Vagina (tissue), 2 donors: ENCODE measurements around the gene CSNK2B. TPM values are rescaled to one million over a fixed set of nuclear protein-coding genes. Genes with fewer than 3 reads are reported as not detected.

Source experiments
- DNase-seq, 2 donors: peaks; one replicate each; pipeline ENCODE4 v3.0.0-alpha.2; 2017; ENCODE audit errors: extremely low spot score in 2 of 2
- H3K27ac ChIP-seq: fragments of 200-600 bp; sonication (generic); one replicate; pipeline ENCODE4 v1.5.1; 2019
- H3K27me3 ChIP-seq: fragments of 200-600 bp; sonication (generic); one replicate; pipeline ENCODE4 v1.5.1; 2019
- H3K36me3 ChIP-seq, 2 donors: fragments of 200-600 bp; sonication (generic); one replicate each; pipeline ENCODE4 v1.5.1; 2017 to 2019
- H3K4me1 ChIP-seq: fragments of 200-600 bp; sonication (generic); one replicate; pipeline ENCODE4 v1.5.1; 2019
- H3K4me3 ChIP-seq, 2 donors: fragments of 200-600 bp; sonication (generic); 1 replicate in 1 of 2; 2 replicates in 1 of 2; pipeline ENCODE4 v1.5.1; 2016 to 2019
- H3K9me3 ChIP-seq: fragments of 200-600 bp; sonication (generic); one replicate; pipeline ENCODE4 v1.5.1; 2019
- CTCF ChIP-seq, 3 experiments: fragments of 450-650 bp in 2 of 3; fragments of 200-600 bp in 1 of 3; sonication (generic) in 1 of 3; IDR thresholded peaks; one replicate each; pipeline ENCODE4 v1.5.1; 2017 to 2019; ENCODE audit warnings: antibody characterized with exemption in 3 of 3, mild to moderate bottlenecking in 2 of 3, moderate library complexity in 2 of 3
- POLR2A ChIP-seq, 2 donors: fragments of 450-650 bp; IDR thresholded peaks; one replicate each; pipeline ENCODE4 v1.6.1; 2017; ENCODE audit warnings: antibody characterized with exemption in 2 of 2, mild to moderate bottlenecking in 2 of 2, moderate library complexity in 2 of 2
- POLR2AphosphoS5 ChIP-seq, 2 donors: sonication (generic); formaldehyde crosslinking; IDR thresholded peaks; one replicate each; pipeline ENCODE4 v1.9.0; 2017; ENCODE audit warnings: antibody characterized with exemption in 2 of 2, mild to moderate bottlenecking in 2 of 2, low read depth in 1 of 2; ENCODE audit not compliant: insufficient read depth in 1 of 2
- intact Hi-C: fragments of 100-400 bp; cut with DNase I; formaldehyde crosslinking; loops from one replicate; pipeline ENCODE4 v1.15.1; 2023
- total RNA-seq: library from RNA; depleted of rRNA; stranded (reverse); fragments of >200 nt; gene quantifications from one replicate; pipeline ENCODE4 v1.2.3, GENCODE V29; 2016

Gene CSNK2B
- total RNA-seq, 1 donor from 2014 or later, result 219 TPM

GRCh38 chr6:31636698-31637596 lies 28.9 kb upstream of the CSNK2B start:
- Histone ChIP-seq H3K9me3 (no peaks in the 10 kb centered on the region), H3K4me3 (no peak overlapping the region), H3K36me3 (peaks cover 0 to 96% of the 10 kb centered on the region in 2 donors), H3K4me1 (no peaks in the 10 kb centered on the region), H3K27me3 (no peaks in the 10 kb centered on the region), H3K27ac (no peak overlapping the region)
- intact Hi-C loops, result no loop called here
- TF ChIP-seq CTCF (IDR thresholded peaks at IDR 0.05), result no peak
- no peak for TF ChIP-seq POLR2A (IDR thresholded peaks at IDR 0.05)
- no peak for DNase-seq

- Histone ChIP-seq H3K36me3 (peaks cover 0 to 95% of the 10 kb centered on the region in 2 donors), H3K9me3 (no peaks in the 10 kb centered on the region), H3K4me1 (no peaks in the 10 kb centered on the region), H3K27me3 (no peaks in the 10 kb centered on the region), H3K27ac (no peak overlapping the region), H3K4me3 (no peak overlapping the region)
- TF ChIP-seq CTCF (IDR thresholded peaks at IDR 0.05), result no peak
- TF ChIP-seq POLR2A (IDR thresholded peaks at IDR 0.05), result no peak
- no peak for TF ChIP-seq POLR2AphosphoS5 (IDR thresholded peaks at IDR 0.05; ENCODE audit: insufficient read depth in 1 of 2, low read depth in 1 of 2)
- intact Hi-C loops, result no loop called here
- no peak for DNase-seq
These were observed 26.8 kb upstream of the CSNK2B start for GRCh38 chr6:31639043-31639442.

GRCh38 chr6:31639449-31639861 lies 26.4 kb upstream of the CSNK2B start:
- H3K27ac ChIP-seq, result no peak overlapping the region
- intact Hi-C loops, result no loop called here
- H3K4me1 ChIP-seq, result no peaks in the 10 kb centered on the region
- H3K9me3 ChIP-seq, result no peaks in the 10 kb centered on the region
- no peaks in the 10 kb centered on the region for H3K27me3 ChIP-seq
- peaks cover 0 to 95% of the 10 kb centered on the region in 2 donors for H3K36me3 ChIP-seq
- no peak overlapping the region for H3K4me3 ChIP-seq
- no peak for DNase-seq
- TF ChIP-seq CTCF (IDR thresholded peaks at IDR 0.05) (no peak), POLR2AphosphoS5 (IDR thresholded peaks at IDR 0.05; ENCODE audit: insufficient read depth in 1 of 2, low read depth in 1 of 2) (no peak), POLR2A (IDR thresholded peaks at IDR 0.05) (no peak)

- no peak for DNase-seq
- Histone ChIP-seq H3K27me3 (no peaks in the 10 kb centered on the region), H3K27ac (no peak overlapping the region), H3K9me3 (no peaks in the 10 kb centered on the region), H3K36me3 (peaks cover 0 to 95% of the 10 kb centered on the region in 2 donors), H3K4me1 (no peaks in the 10 kb centered on the region), H3K4me3 (no peak overlapping the region)
- TF ChIP-seq POLR2AphosphoS5 (IDR thresholded peaks at IDR 0.05; ENCODE audit: insufficient read depth in 1 of 2, low read depth in 1 of 2) (no peak), POLR2A (IDR thresholded peaks at IDR 0.05) (no peak), CTCF (IDR thresholded peaks at IDR 0.05) (no peak)
- intact Hi-C loops, result no loop called here
These were observed 25.3 kb upstream of the CSNK2B start for GRCh38 chr6:31640612-31641011.

GRCh38 chr6:31641370-31641769 lies 24.5 kb upstream of the CSNK2B start:
- Histone ChIP-seq H3K9me3 (no peaks in the 10 kb centered on the region), H3K4me1 (no peaks in the 10 kb centered on the region), H3K27me3 (no peaks in the 10 kb centered on the region), H3K4me3 (no peak overlapping the region), H3K36me3 (peaks cover 0 to 95% of the 10 kb centered on the region in 2 donors), H3K27ac (no peak overlapping the region)
- no peak for DNase-seq
- intact Hi-C loops, result no loop called here
- TF ChIP-seq POLR2AphosphoS5 (IDR thresholded peaks at IDR 0.05; ENCODE audit: insufficient read depth in 1 of 2, low read depth in 1 of 2) (no peak), POLR2A (IDR thresholded peaks at IDR 0.05) (no peak), CTCF (IDR thresholded peaks at IDR 0.05) (no peak)
